ENCODE data around the gene CAVIN2. TPM values are rescaled to one million over a fixed set of nuclear protein-coding genes. Genes with fewer than 3 reads are reported as not detected.

The CAVIN2 gene
- total RNA-seq, 1 donor from 2014 or later = 2.2 TPM

- DNase-seq (ENCODE audit: low spot score) = no peak
- H3K27ac Mint-ChIP-seq (ENCODE audit: unreplicated experiment) = no peak overlapping the region
- no peaks in the 10 kb centered on the region for H3K9me3 Mint-ChIP-seq (ENCODE audit: low read depth)
- H3K4me3 Mint-ChIP-seq (ENCODE audit: unreplicated experiment) = peak overlapping the region; percentile 28
- H3K4me1 Mint-ChIP-seq (ENCODE audit: low read depth) = peaks cover 42% of the 10 kb centered on the region
- TF ChIP-seq CTCF (IDR thresholded peaks at IDR 0.05) = no peak
- no peaks in the 10 kb centered on the region for H3K27me3 Mint-ChIP-seq (ENCODE audit: low read depth)
- no peaks in the 10 kb centered on the region for H3K36me3 Mint-ChIP-seq (ENCODE audit: low read depth)
Measured at GRCh38 chr2:191845876-191846514, 893 bp downstream of the CAVIN2 start.

- H3K9me3 Mint-ChIP-seq (ENCODE audit: low read depth) = no peaks in the 10 kb centered on the region
- no peaks in the 10 kb centered on the region for H3K27me3 Mint-ChIP-seq (ENCODE audit: low read depth)
- DNase-seq (ENCODE audit: low spot score) = no peak
- H3K4me1 Mint-ChIP-seq (ENCODE audit: low read depth) = peaks cover 42% of the 10 kb centered on the region
- H3K36me3 Mint-ChIP-seq (ENCODE audit: low read depth) = no peaks in the 10 kb centered on the region
- H3K4me3 Mint-ChIP-seq (ENCODE audit: unreplicated experiment) = peak overlapping the region; percentile 57
- no peak for TF ChIP-seq CTCF (IDR thresholded peaks at IDR 0.05)
- no peak overlapping the region for H3K27ac Mint-ChIP-seq (ENCODE audit: unreplicated experiment)
Measured at GRCh38 chr2:191845248-191845715, 1.6 kb downstream of the CAVIN2 start.

- Mint-ChIP-seq H3K27me3 (ENCODE audit: low read depth) (no peaks in the 10 kb centered on the region), H3K4me1 (ENCODE audit: low read depth) (peaks cover 42% of the 10 kb centered on the region), H3K27ac (ENCODE audit: unreplicated experiment) (no peak overlapping the region), H3K4me3 (ENCODE audit: unreplicated experiment) (no peak overlapping the region), H3K9me3 (ENCODE audit: low read depth) (no peaks in the 10 kb centered on the region), H3K36me3 (ENCODE audit: low read depth) (no peaks in the 10 kb centered on the region)
- no peak for DNase-seq (ENCODE audit: low spot score)
- no peak for TF ChIP-seq CTCF (IDR thresholded peaks at IDR 0.05)
Measured at GRCh38 chr2:191844706-191845105, 2.2 kb downstream of the CAVIN2 start.

GRCh38 chr2:191840921-191841320 is 6.0 kb downstream of the CAVIN2 start:
- no peak for DNase-seq (ENCODE audit: low spot score)
- H3K36me3 Mint-ChIP-seq (ENCODE audit: low read depth) = no peaks in the 10 kb centered on the region
- no peaks in the 10 kb centered on the region for H3K9me3 Mint-ChIP-seq (ENCODE audit: low read depth)
- no peak for TF ChIP-seq CTCF (IDR thresholded peaks at IDR 0.05)
- H3K27ac Mint-ChIP-seq (ENCODE audit: unreplicated experiment) = no peak overlapping the region
- H3K4me3 Mint-ChIP-seq (ENCODE audit: unreplicated experiment) = no peak overlapping the region
- H3K27me3 Mint-ChIP-seq (ENCODE audit: low read depth) = no peaks in the 10 kb centered on the region
- H3K4me1 Mint-ChIP-seq (ENCODE audit: low read depth) = peaks cover 26% of the 10 kb centered on the region

GRCh38 chr2:191839918-191840804 is 6.7 kb downstream of the CAVIN2 start:
- TF ChIP-seq CTCF (IDR thresholded peaks at IDR 0.05) = no peak
- no peak overlapping the region for H3K4me3 Mint-ChIP-seq (ENCODE audit: unreplicated experiment)
- no peaks in the 10 kb centered on the region for H3K9me3 Mint-ChIP-seq (ENCODE audit: low read depth)
- no peak overlapping the region for H3K27ac Mint-ChIP-seq (ENCODE audit: unreplicated experiment)
- H3K27me3 Mint-ChIP-seq (ENCODE audit: low read depth) = no peaks in the 10 kb centered on the region
- no peak for DNase-seq (ENCODE audit: low spot score)
- peaks cover 18% of the 10 kb centered on the region for H3K4me1 Mint-ChIP-seq (ENCODE audit: low read depth)
- no peaks in the 10 kb centered on the region for H3K36me3 Mint-ChIP-seq (ENCODE audit: low read depth)
